GM19035 (cell line): ENCODE data around the gene DAND5.

ENCODE experiments used
- ATAC-seq: cut with Tn5 transposase; IDR thresholded peaks from one replicate; pipeline ENCODE4 v1.9.1; 2021; ENCODE audit not compliant: unreplicated experiment

The DAND5 gene, protein sequence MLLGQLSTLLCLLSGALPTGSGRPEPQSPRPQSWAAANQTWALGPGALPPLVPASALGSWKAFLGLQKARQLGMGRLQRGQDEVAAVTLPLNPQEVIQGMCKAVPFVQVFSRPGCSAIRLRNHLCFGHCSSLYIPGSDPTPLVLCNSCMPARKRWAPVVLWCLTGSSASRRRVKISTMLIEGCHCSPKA

GRCh38 chr19:12969292-12969988 is at the start of gene DAND5:
DAND5 (plus strand) TSS chr19:12969576; CDS start chr19:12969661, 85 bp downstream.
- ATAC-seq, result no peak

DNA sequence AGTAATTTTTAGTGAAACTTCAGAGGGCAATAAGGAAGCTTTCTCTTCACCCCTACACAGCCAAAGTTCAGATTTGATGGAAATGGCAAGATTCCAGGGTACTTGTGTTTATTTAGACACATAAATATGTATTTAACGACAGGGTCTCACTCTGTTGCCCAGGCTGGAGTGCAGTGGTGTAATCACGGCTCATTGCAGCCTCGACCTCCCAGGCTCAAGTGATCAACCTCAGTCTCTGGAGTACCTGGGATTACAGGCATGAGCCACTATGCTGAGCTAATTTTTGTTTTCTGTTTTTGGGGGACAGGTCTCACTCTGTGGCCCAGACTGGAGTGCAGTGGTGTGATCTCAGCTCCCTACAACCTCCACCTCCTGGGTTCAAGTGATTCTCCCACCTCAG is 48.3 kb upstream of the DAND5 start:
- no peak for ATAC-seq

DNA sequence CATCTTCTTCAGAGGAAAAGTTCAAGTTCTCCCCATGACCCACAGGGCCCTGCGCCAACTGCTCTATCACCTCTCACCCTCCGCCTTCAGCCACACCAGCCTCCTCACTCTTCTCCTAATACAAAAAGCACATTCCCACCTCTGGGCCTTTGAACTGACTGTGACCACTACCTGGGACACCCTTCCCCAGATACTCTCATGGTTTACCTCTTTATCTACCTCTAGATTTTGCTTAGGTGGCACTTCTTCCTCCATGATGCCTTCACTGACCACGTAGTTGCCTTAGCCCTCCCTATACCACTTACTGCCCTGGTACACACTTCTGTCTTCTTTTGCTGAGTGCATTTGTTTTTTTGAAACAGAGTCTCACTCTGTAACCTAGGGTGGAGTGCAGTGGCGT is 46.4 kb upstream of the DAND5 start:
- no peak for ATAC-seq

GRCh38 chr19:12924621-12925310 is 44.6 kb upstream of the DAND5 start:
- ATAC-seq, result no peak

- ATAC-seq, result no peak
These were observed 39.3 kb upstream of the DAND5 start for GRCh38 chr19:12930002-12930645.

DNA sequence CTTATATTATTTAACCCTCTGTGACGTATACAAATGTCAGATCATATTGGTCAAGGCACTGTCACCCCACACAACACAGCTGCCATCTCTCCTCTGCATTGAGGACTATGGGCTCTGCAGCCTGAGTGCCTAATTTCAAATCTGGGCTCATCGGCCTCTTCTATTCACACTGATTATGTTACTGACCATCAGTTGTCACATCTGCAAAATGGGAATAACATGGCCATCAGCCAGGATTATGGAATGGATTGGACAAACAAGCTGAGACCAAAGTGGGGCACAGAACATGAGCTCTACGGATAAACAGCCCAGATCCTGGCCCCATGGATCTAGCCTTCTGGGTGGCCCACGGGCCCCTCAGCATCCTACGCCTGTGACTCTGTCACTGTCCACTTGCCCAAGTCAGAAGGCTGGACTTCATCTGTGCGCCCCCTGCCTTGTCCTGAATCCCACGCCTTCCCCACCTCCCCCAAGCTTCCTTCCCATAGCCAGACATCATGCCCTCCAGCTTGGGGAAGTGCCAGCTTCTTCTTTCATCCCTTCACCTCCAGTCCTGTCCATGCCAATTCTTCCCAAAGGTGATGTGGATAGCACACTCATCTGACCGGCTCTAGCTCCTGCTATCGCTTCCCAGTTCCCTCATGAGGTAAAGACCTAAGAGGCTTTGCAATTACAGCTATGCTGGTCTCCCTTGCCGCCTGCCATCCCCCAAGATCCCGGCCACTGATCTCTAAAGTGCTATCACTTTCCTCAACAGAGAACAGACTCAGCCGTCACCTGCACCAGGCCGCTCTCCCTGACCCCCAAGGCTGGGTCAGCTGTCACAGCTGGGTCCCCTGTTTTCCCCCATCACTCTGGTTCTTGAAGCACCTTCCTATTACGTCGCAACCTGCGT is 36.7 kb upstream of the DAND5 start:
- no peak for ATAC-seq

- ATAC-seq, result peak; percentile 55
These were observed 35.9 kb upstream of the DAND5 start, which contains the start of gene FARSA for GRCh38 chr19:12933287-12934072. FARSA (minus strand) TSS chr19:12933711; CDS start chr19:12933696, 15 bp downstream.

GRCh38 chr19:12935071-12935470 is 34.3 kb upstream of the DAND5 start:
- ATAC-seq, result no peak

DNA sequence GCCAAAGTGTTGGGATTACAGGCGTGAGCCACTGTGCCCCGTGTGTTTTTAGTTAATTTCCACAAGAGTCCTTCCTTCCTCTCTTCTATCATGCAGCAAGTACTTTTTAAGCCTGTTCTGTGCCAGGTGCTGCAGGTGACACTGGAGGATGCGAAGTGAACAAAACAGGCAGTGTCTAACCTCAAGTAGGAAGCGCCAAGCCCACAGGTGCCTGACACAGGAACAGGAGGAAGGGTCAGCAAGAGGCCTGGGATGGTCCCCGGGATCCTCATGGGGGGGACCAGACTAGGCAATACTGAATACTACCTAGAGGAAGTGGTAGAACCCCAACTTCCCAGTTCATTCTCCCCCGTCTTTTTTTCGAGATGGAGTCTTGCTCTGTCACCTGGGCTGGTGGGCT is 32.8 kb upstream of the DAND5 start:
- no peak for ATAC-seq

GRCh38 chr19:12937093-12937926 is 32.1 kb upstream of the DAND5 start:
- ATAC-seq, result no peak

GRCh38 chr19:12937927-12938778 is 31.2 kb upstream of the DAND5 start, which contains the start of gene CALR:
CALR (plus strand) TSS chr19:12938609; CDS start chr19:12938680, 71 bp downstream.
- peak; percentile 84 for ATAC-seq

- ATAC-seq, result no peak
These were observed 30.4 kb upstream of the DAND5 start for GRCh38 chr19:12938779-12939601.

DNA sequence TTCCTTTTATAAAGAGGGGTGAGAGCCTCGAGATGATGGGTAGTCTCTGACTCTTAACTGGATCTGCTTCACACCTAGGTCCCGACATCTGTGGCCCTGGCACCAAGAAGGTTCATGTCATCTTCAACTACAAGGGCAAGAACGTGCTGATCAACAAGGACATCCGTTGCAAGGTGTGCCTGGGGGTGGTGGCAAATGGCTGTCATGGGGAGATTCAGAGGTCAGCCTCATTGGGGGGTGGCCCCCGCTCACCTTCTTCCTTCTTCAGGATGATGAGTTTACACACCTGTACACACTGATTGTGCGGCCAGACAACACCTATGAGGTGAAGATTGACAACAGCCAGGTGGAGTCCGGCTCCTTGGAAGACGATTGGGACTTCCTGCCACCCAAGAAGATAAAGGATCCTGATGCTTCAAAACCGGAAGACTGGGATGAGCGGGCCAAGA is 29.4 kb upstream of the DAND5 start:
- ATAC-seq, result no peak

GRCh38 chr19:12940897-12941296 is 28.5 kb upstream of the DAND5 start:
- ATAC-seq, result no peak

GRCh38 chr19:12943437-12944044 is 25.8 kb upstream of the DAND5 start:
- ATAC-seq, result no peak

DNA sequence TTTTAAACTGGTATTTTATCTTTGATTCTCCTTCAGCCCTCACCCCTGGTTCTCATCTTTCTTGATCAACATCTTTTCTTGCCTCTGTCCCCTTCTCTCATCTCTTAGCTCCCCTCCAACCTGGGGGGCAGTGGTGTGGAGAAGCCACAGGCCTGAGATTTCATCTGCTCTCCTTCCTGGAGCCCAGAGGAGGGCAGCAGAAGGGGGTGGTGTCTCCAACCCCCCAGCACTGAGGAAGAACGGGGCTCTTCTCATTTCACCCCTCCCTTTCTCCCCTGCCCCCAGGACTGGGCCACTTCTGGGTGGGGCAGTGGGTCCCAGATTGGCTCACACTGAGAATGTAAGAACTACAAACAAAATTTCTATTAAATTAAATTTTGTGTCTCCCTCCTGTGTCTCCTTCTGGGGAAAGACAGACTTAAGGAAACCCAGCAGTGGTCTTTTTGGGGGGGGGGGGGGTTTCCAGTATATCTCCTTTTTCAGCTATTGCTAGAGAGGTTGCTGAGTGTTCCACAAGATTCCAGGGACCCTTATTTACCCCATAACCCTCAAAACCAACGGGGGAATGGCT is 25.2 kb upstream of the DAND5 start:
- no peak for ATAC-seq
